MG63 (cell line): ENCODE results near the gene PDCD10. TPM values are rescaled to one million over a fixed set of nuclear protein-coding genes. Genes with fewer than 3 reads are reported as not detected.

Experiments
- DNase-seq: peaks from one replicate; pipeline ENCODE4 v3.0.0-alpha.2; 2020
- H3K27me3 ChIP-seq: fragments of 250-450 bp; sonication (Bioruptor Pico); 2 replicates; pipeline ENCODE4 v1.5.1; 2020; ENCODE audit warnings: mild to moderate bottlenecking, moderate library complexity
- H3K36me3 ChIP-seq: fragments of 250-450 bp; sonication (Bioruptor Pico); 2 replicates; pipeline ENCODE4 v1.5.1; 2020; ENCODE audit warnings: mild to moderate bottlenecking, moderate library complexity
- H3K4me3 ChIP-seq: fragments of 250-450 bp; sonication (Bioruptor Pico); 2 replicates; pipeline ENCODE4 v1.5.1; 2020; ENCODE audit warnings: mild to moderate bottlenecking, moderate library complexity
- H3K9me3 ChIP-seq: fragments of 250-450 bp; sonication (Bioruptor Pico); 2 replicates; pipeline ENCODE4 v1.5.1; 2020; ENCODE audit warnings: mild to moderate bottlenecking, moderate library complexity
- total RNA-seq: library from RNA; depleted of rRNA; stranded (reverse); fragments of >200 nt; shearing (Covaris generic); gene quantifications from 2 replicates; pipeline ENCODE4 v1.2.3, GENCODE V29; 2014; ENCODE audit warnings: low replicate concordance; rRNA removed

The PDCD10 gene
- total RNA-seq, 1 experiment from 2014 or later, result 94.1 TPM

- DNase-seq, result no peak
- Histone ChIP-seq H3K4me3 (no peak overlapping the region), H3K27me3 (no peaks in the 10 kb centered on the region)
Observed at GRCh38 chr3:167662919-167663400, 71.7 kb downstream of the PDCD10 start.

GRCh38 chr3:167657684-167658225, 76.9 kb downstream of the PDCD10 start:
- no peaks in the 10 kb centered on the region for H3K9me3 ChIP-seq
- no peaks in the 10 kb centered on the region for H3K36me3 ChIP-seq
- no peaks in the 10 kb centered on the region for H3K27me3 ChIP-seq
- H3K4me3 ChIP-seq, result no peak overlapping the region
- no peak for DNase-seq

More at GRCh38 chr3:167662919-167663400, 71.7 kb downstream of the PDCD10 start:
- H3K36me3 ChIP-seq, result no peaks in the 10 kb centered on the region
- no peaks in the 10 kb centered on the region for H3K9me3 ChIP-seq

DNA sequence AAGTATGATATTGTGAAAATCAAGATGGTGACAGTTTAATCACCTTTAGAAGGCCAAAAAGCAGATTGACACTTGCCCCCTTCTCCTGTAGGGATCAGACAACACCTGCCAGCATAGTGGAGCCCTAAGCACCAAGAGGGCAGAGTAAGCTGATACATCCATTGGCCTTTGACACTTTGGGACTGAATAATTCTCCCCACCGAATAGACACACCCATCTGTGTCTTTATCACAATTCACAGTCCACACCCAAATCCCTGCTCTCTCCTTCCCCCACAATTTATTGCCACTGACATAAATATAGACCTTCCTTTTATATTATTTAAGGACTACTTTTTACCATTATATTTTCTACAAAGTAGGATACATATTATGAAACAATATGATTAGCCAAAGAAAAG, 77.9 kb downstream of the PDCD10 start:
- Histone ChIP-seq H3K9me3 (no peaks in the 10 kb centered on the region), H3K27me3 (no peaks in the 10 kb centered on the region), H3K36me3 (no peaks in the 10 kb centered on the region), H3K4me3 (no peak overlapping the region)
- no peak for DNase-seq

- Histone ChIP-seq H3K36me3 (no peaks in the 10 kb centered on the region), H3K27me3 (no peaks in the 10 kb centered on the region), H3K4me3 (no peak within 1 kb of the TSS), H3K9me3 (no peaks in the 10 kb centered on the region)
- DNase-seq, result no peak
Observed at GRCh38 chr3:167653760-167654159, 80.9 kb downstream of the PDCD10 start, which contains the start of gene WDR49. Gene WDR49 (minus strand): TSS chr3:167653942. CDS start chr3:167653425, 517 bp downstream.

DNA sequence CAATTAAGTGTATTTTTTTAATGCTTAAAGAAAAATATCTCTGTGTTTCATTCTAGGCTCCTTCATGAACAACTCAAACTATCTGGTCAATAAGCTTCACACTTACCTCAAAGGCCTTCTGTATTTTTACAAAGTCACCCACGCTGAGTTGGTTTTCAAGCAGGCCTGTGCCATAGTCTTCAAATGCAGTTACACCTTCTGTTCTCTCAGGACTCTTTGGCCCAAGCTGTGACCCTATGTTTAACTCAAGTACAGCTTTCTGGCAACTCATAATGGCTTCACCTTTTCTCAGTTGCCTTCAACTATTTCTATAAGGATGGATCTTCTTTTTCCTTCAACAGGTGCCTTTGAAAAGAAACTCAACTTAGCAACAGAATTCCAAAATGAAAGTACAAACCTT, 81.5 kb downstream of the PDCD10 start:
- H3K9me3 ChIP-seq, result no peaks in the 10 kb centered on the region
- H3K4me3 ChIP-seq, result no peak overlapping the region
- H3K27me3 ChIP-seq, result no peaks in the 10 kb centered on the region

GRCh38 chr3:167651826-167652225, 82.9 kb downstream of the PDCD10 start:
- Histone ChIP-seq H3K9me3 (no peaks in the 10 kb centered on the region), H3K27me3 (no peaks in the 10 kb centered on the region), H3K36me3 (no peaks in the 10 kb centered on the region), H3K4me3 (no peak overlapping the region)
- DNase-seq, result no peak

More for the DNA sequence above, 81.5 kb downstream of the PDCD10 start:
- no peaks in the 10 kb centered on the region for H3K36me3 ChIP-seq
- DNase-seq, result no peak

- no peaks in the 10 kb centered on the region for H3K27me3 ChIP-seq
- H3K9me3 ChIP-seq, result no peaks in the 10 kb centered on the region
- H3K4me3 ChIP-seq, result no peak overlapping the region
- no peaks in the 10 kb centered on the region for H3K36me3 ChIP-seq
- no peak for DNase-seq
Observed at GRCh38 chr3:167650459-167650858, 84.2 kb downstream of the PDCD10 start.

DNA sequence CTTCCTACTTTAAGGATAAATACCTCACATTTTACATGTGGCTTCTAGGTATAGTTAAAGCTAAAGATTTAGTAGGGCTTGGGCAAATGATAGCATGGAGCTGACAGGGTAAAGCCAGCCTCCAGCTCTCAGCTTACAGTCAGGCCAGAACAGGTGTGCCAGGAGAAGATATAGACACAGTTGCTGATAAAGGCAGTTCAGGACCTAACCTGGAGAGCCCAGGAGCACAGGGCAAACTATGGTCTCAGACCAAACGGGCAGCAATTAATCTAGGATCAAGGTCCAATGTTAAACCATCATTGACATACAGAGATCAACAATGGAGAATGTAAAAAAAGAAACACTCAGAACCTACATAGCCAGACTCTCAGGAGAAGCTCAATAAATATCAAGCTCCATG, 84.9 kb downstream of the PDCD10 start:
- no peak for DNase-seq
- peaks cover 1% of the 10 kb centered on the region; the same call in 1 of the 2 replicates for H3K9me3 ChIP-seq
- no peaks in the 10 kb centered on the region for H3K36me3 ChIP-seq
- H3K27me3 ChIP-seq, result no peaks in the 10 kb centered on the region
- H3K4me3 ChIP-seq, result no peak overlapping the region

DNA sequence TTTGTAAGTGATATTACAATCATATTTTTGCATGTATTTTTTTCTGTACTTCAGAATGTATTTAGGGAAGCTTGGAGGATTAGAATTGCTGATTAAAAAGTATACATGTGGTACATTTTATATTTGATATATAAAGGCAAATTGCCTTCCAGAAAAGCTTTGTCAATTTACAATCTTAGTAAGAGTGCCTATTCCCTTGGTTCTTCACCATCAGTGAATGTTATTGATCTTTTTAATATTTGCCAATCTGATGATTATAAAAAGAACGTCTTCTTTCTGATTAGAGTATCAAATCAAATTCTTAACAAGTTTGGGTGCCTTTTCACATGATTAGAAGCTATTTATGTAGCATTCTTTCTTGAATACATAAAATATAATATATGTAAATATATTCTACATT, 90.1 kb downstream of the PDCD10 start:
- Histone ChIP-seq H3K9me3 (peaks cover 3% of the 10 kb centered on the region; the same call in 1 of the 2 replicates), H3K36me3 (no peaks in the 10 kb centered on the region), H3K27me3 (no peaks in the 10 kb centered on the region), H3K4me3 (no peak overlapping the region)
- DNase-seq, result no peak

Other genes with a start within 250 kb of the PDCD10 start
- gene WDR49, start 81.0 kb downstream of the PDCD10 start, total RNA-seq, result not detected in 2 replicates
- gene SERPINI1, start 829 bp upstream of the PDCD10 start, total RNA-seq, result 3.5 and 11.9 TPM in 2 replicates